Suprapubic skin (tissue), 4 donors: ENCODE results near the gene DMAC2. TPM values are rescaled to one million over a fixed set of nuclear protein-coding genes. Genes with fewer than 3 reads are reported as not detected.
"Not testable (repeated sequence)": the region's sequence is repeated elsewhere in the genome, so short reads cannot be mapped to it uniquely, and the experiment has no call there.

ENCODE experiments used
- DNase-seq, 2 donors: peaks; one replicate each; pipeline ENCODE4 v3.0.0-alpha.2; 2019; ENCODE audit warnings: low spot score in 2 of 2
- H3K27ac ChIP-seq: fragments of 200-600 bp; sonication (generic); one replicate; pipeline ENCODE4 v1.5.1; 2019
- H3K27me3 ChIP-seq: fragments of 200-600 bp; sonication (generic); one replicate; pipeline ENCODE4 v1.5.1; 2019
- H3K36me3 ChIP-seq: fragments of 200-600 bp; sonication (generic); one replicate; pipeline ENCODE4 v1.5.1; 2019
- H3K4me1 ChIP-seq: fragments of 200-600 bp; sonication (generic); one replicate; pipeline ENCODE4 v1.5.1; 2019
- H3K4me3 ChIP-seq: fragments of 200-600 bp; sonication (generic); one replicate; pipeline ENCODE4 v1.5.1; 2019; ENCODE audit warnings: mild to moderate bottlenecking
- H3K9me3 ChIP-seq: fragments of 200-600 bp; sonication (generic); one replicate; pipeline ENCODE4 v1.5.1; 2019
- CTCF ChIP-seq, 2 donors: fragments of 200-600 bp in 1 of 2; fragments of 450-650 bp in 1 of 2; sonication (generic) in 1 of 2; IDR thresholded peaks; one replicate each; pipeline ENCODE4 v1.5.1; 2016 to 2019; ENCODE audit warnings: antibody characterized with exemption in 2 of 2, mild to moderate bottlenecking in 1 of 2, moderate library complexity in 1 of 2
- EP300 ChIP-seq: sonication (generic); formaldehyde crosslinking; IDR thresholded peaks from one replicate; pipeline ENCODE4 v1.6.1; 2017; ENCODE audit warnings: antibody characterized with exemption
- POLR2A ChIP-seq, 2 donors: fragments of 450-650 bp; IDR thresholded peaks; one replicate each; pipeline ENCODE4 v1.6.1; 2017; ENCODE audit warnings: antibody characterized with exemption in 2 of 2, mild to moderate bottlenecking in 2 of 2, moderate library complexity in 2 of 2
- POLR2AphosphoS5 ChIP-seq, 3 donors: sonication (generic); formaldehyde crosslinking; IDR thresholded peaks; one replicate each; pipeline ENCODE4 v1.6.1; 2017; ENCODE audit warnings: antibody characterized with exemption in 3 of 3
- WGBS: methylation state at CpG from one replicate; pipeline ENCODE4 v1.1.5; 2018; 5-methylcytosine and 5-hydroxymethylcytosine counted together
- total RNA-seq, 4 donors: library from RNA; depleted of rRNA; stranded (reverse); fragments of >200 nt; gene quantifications; one replicate each; pipeline ENCODE4 v1.1.0, GENCODE V29; 2016

The DMAC2 gene
- total RNA-seq, result 10 to 100 TPM; 26.1 to 36.4 (median 34.2) TPM

- 2% methylated on average over 29 of the region's 40 CpGs for WGBS
- DNase-seq, result peak; percentile 99
- H3K27ac ChIP-seq, result peak within 1 kb of the TSS; percentile 95
- H3K4me3 ChIP-seq, result peak within 1 kb of the TSS; percentile 78
- peaks cover 18% of the 10 kb centered on the region for H3K4me1 ChIP-seq
- H3K27me3 ChIP-seq, result no peaks in the 10 kb centered on the region
- peaks cover 7% of the 10 kb centered on the region for H3K36me3 ChIP-seq
- TF ChIP-seq CTCF (IDR thresholded peaks at IDR 0.05) (peak in 1 of 2 donors; percentile 44), POLR2A (IDR thresholded peaks at IDR 0.05) (no peak), EP300 (no peak), POLR2AphosphoS5 (IDR thresholded peaks at IDR 0.05) (peak in 2 of 3 donors; percentile 79 to 85)
- H3K9me3 ChIP-seq, result no peaks in the 10 kb centered on the region
Measured at GRCh38 chr19:41439441-41440222, at the start of gene DMAC2. Gene DMAC2, minus strand, starts transcription at chr19:41439912. Its CDS starts 13 bp downstream, at chr19:41439899.

- H3K4me1 ChIP-seq, H3K9me3 ChIP-seq, H3K36me3 ChIP-seq, H3K27ac ChIP-seq, H3K4me3 ChIP-seq, DNase-seq: not testable (repeated sequence)
- H3K27me3 ChIP-seq, result peaks cover 18% of the 10 kb centered on the region
- WGBS, result 91% methylated on average over 4 of the region's 4 CpGs
Measured at GRCh38 chr19:41486953-41487352, 47.2 kb upstream of the DMAC2 start.

- H3K9me3 ChIP-seq, result no peaks in the 10 kb centered on the region
- H3K36me3 ChIP-seq, result no peaks in the 10 kb centered on the region
- peaks cover 18% of the 10 kb centered on the region for H3K27me3 ChIP-seq
- TF ChIP-seq POLR2AphosphoS5 (IDR thresholded peaks at IDR 0.05) (no peak), POLR2A (IDR thresholded peaks at IDR 0.05) (no peak), EP300 (no peak), CTCF (IDR thresholded peaks at IDR 0.05) (no peak)
- H3K4me3 ChIP-seq, result no peak overlapping the region
- WGBS, result 93% methylated on average over 4 of the region's 4 CpGs
- DNase-seq, result no peak
- no peak overlapping the region for H3K27ac ChIP-seq
- H3K4me1 ChIP-seq, result no peaks in the 10 kb centered on the region
Measured at GRCh38 chr19:41484822-41485221, 45.1 kb upstream of the DMAC2 start.

GRCh38 chr19:41480336-41480735 lies 40.6 kb upstream of the DMAC2 start:
- Histone ChIP-seq H3K9me3 (no peaks in the 10 kb centered on the region), H3K27ac (no peak overlapping the region), H3K4me1 (no peaks in the 10 kb centered on the region), H3K36me3 (no peaks in the 10 kb centered on the region), H3K4me3 (no peak overlapping the region), H3K27me3 (peaks cover 14% of the 10 kb centered on the region)
- DNase-seq, result no peak
- TF ChIP-seq EP300, result no peak
- TF ChIP-seq CTCF (IDR thresholded peaks at IDR 0.05), result no peak
- no peak for TF ChIP-seq POLR2A (IDR thresholded peaks at IDR 0.05)
- no peak for TF ChIP-seq POLR2AphosphoS5 (IDR thresholded peaks at IDR 0.05)
- WGBS, result 80% methylated on average over 12 of the region's 12 CpGs

DNA sequence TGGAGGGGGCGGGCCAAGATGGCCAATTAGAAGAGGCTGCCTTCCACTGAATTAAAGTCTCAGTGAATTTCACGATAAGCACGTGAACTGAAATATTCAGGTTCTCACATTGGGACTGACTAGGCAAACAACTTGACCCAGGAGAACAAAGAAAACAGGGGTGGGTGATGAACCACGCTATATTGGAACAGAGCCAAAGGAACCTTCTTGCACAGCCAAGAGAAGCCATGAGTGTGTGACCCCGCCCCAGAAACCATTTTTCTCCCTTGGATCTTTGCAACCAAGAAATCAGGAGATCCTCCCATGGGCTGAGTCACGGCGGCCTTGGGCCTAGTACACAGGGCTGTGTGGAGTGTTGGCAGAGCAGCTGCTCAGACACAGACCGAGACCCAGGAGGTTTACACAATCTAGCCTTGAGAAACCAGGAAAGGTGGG lies 40.1 kb upstream of the DMAC2 start:
- peak in 1 of 2 donors; percentile 69 for DNase-seq
- H3K36me3 ChIP-seq, result no peaks in the 10 kb centered on the region
- TF ChIP-seq EP300 (no peak), CTCF (IDR thresholded peaks at IDR 0.05) (no peak), POLR2AphosphoS5 (IDR thresholded peaks at IDR 0.05) (no peak), POLR2A (IDR thresholded peaks at IDR 0.05) (no peak)
- peak overlapping the region; percentile 7 for H3K27ac ChIP-seq
- peaks cover 14% of the 10 kb centered on the region for H3K27me3 ChIP-seq
- WGBS, result 63% methylated on average over 8 of the region's 8 CpGs
- H3K9me3 ChIP-seq, result no peaks in the 10 kb centered on the region
- no peak overlapping the region for H3K4me3 ChIP-seq
- no peaks in the 10 kb centered on the region for H3K4me1 ChIP-seq
